HG03565 (cell line): Measurements from ENCODE around the gene CRX.
"Not testable (repeated sequence)": the region's sequence is repeated elsewhere in the genome, so short reads cannot be mapped to it uniquely, and the experiment has no call there.

Experiments used
- ATAC-seq: cut with Tn5 transposase; IDR thresholded peaks from one replicate; pipeline ENCODE4 v1.9.1; 2021; ENCODE audit warnings: mild to moderate bottlenecking, moderate library complexity; ENCODE audit not compliant: unreplicated experiment

The CRX gene

GRCh38 chr19:47858646-47859285 lies 37.0 kb downstream of the CRX start, which contains the start of gene TPRX2:
Gene TPRX2, plus strand, starts transcription at chr19:47859235. Its CDS starts 12 bp downstream, at chr19:47859247.
- not testable (repeated sequence) for ATAC-seq

- not testable (repeated sequence) for ATAC-seq
These were observed 38.1 kb downstream of the CRX start for GRCh38 chr19:47859838-47860237.

GRCh38 chr19:47860602-47861297 lies 39.0 kb downstream of the CRX start:
- no peak for ATAC-seq

GRCh38 chr19:47861630-47862029 lies 39.9 kb downstream of the CRX start:
- ATAC-seq, result no peak

- ATAC-seq, result no peak
These were observed 41.8 kb downstream of the CRX start for GRCh38 chr19:47863514-47863936.

- ATAC-seq, result no peak
These were observed 43.4 kb downstream of the CRX start for GRCh38 chr19:47865166-47865565.

- no peak for ATAC-seq
These were observed 57.2 kb downstream of the CRX start for GRCh38 chr19:47878906-47879305.

GRCh38 chr19:47879385-47879784 lies 57.6 kb downstream of the CRX start:
- ATAC-seq, result not testable (repeated sequence)

- no peak for ATAC-seq
These were observed 60.0 kb downstream of the CRX start for GRCh38 chr19:47881757-47882156.

GRCh38 chr19:47882890-47883289 lies 61.2 kb downstream of the CRX start:
- no peak for ATAC-seq

- no peak for ATAC-seq
These were observed 63.3 kb downstream of the CRX start for GRCh38 chr19:47885067-47885463.

- no peak for ATAC-seq
These were observed 64.3 kb downstream of the CRX start, which contains the start of gene SULT2A1 for GRCh38 chr19:47886010-47886559. Gene SULT2A1, minus strand, starts transcription at chr19:47886315. Its CDS starts 58 bp downstream, at chr19:47886257.

- no peak for ATAC-seq
These were observed 69.3 kb downstream of the CRX start for GRCh38 chr19:47890865-47891621.

- ATAC-seq, result no peak
These were observed 69.8 kb downstream of the CRX start for GRCh38 chr19:47891622-47891922.

- ATAC-seq, result no peak
These were observed 70.4 kb downstream of the CRX start for GRCh38 chr19:47891923-47892666.
